Caco-2 (cell line): ENCODE measurements around the gene PRSS27. TPM values are rescaled to one million over a fixed set of nuclear protein-coding genes. Genes with fewer than 3 reads are reported as not detected.

ENCODE experiments used
- BruUV-seq: library from RNA; stranded (reverse); fragments of 400-500 nt; replicated peaks from 2 replicates; lab custom pipeline; 2021; lab: Mats Ljungman, UMichigan
- CTCF ChIA-PET: fragments of 300-600 bp; sonication (Branson Sonifier 250); formaldehyde crosslinking; loops from one replicate; lab custom pipeline; 2022; ENCODE audit warnings: antibody characterized with exemption; lab: Charles Lee
- POLR2A ChIA-PET: fragments of 300-600 bp; sonication (Branson Sonifier 250); formaldehyde crosslinking; loops from one replicate; lab custom pipeline; 2022; ENCODE audit warnings: antibody characterized with exemption; lab: Charles Lee
- DNase-seq, 2 experiments: peaks; one replicate each; pipeline versions ENCODE4 v3.0.0 to v3.0.0-alpha.2; 2020 to 2022
- H3K27me3 ChIP-seq: replicated peaks from 2 replicates; pipeline ENCODE4 v1.6.0; 2011; ENCODE audit warnings: low read length; ENCODE audit not compliant: control insufficient read depth, insufficient read depth
- H3K36me3 ChIP-seq: 2 replicates; pipeline ENCODE4 v1.5.1; 2011; ENCODE audit warnings: low read length; ENCODE audit not compliant: control insufficient read depth, insufficient read depth
- H3K4me1 ChIP-seq: fragments of 250-450 bp; sonication (Bioruptor Pico); 2 replicates; pipeline ENCODE4 v1.5.1; 2020; ENCODE audit warnings: mild to moderate bottlenecking
- H3K4me3 ChIP-seq: 2 replicates; pipeline ENCODE4 v1.5.1; 2011; ENCODE audit warnings: low read depth, mild to moderate bottlenecking, control low read depth, low read length
- H3K9me3 ChIP-seq: fragments of 250-450 bp; sonication (Bioruptor Pico); 2 replicates; pipeline ENCODE4 v1.5.1; 2020; ENCODE audit warnings: mild to moderate bottlenecking, moderate library complexity
- H3K27ac Mint-ChIP-seq: one replicate; pipeline ENCODE4 v1.8.0; 2022; ENCODE audit warnings: mixed read lengths; ENCODE audit not compliant: unreplicated experiment
- H3K27me3 Mint-ChIP-seq: one replicate; pipeline ENCODE4 v1.8.0; 2022; ENCODE audit warnings: mixed read lengths; ENCODE audit not compliant: insufficient read depth, unreplicated experiment
- H3K36me3 Mint-ChIP-seq: one replicate; pipeline ENCODE4 v1.8.0; 2022; ENCODE audit warnings: mild to moderate bottlenecking, mixed read lengths; ENCODE audit not compliant: insufficient read depth, unreplicated experiment
- H3K4me1 Mint-ChIP-seq: one replicate; pipeline ENCODE4 v1.8.0; 2022; ENCODE audit warnings: low read depth, mixed read lengths; ENCODE audit not compliant: unreplicated experiment
- H3K4me3 Mint-ChIP-seq: one replicate; pipeline ENCODE4 v1.8.0; 2022; ENCODE audit warnings: mild to moderate bottlenecking, moderate library complexity, mixed read lengths; ENCODE audit not compliant: unreplicated experiment
- H3K9me3 Mint-ChIP-seq: one replicate; pipeline ENCODE4 v1.8.0; 2022; ENCODE audit warnings: mixed read lengths; ENCODE audit not compliant: unreplicated experiment
- CTCF ChIP-seq, 2 experiments: fragments of 200-600 bp in 1 of 2; IDR thresholded peaks; 1 replicate in 1 of 2; 2 replicates in 1 of 2; pipeline versions ENCODE4 v1.5.1 to v1.8.0; 2011 to 2022; ENCODE audit warnings: antibody characterized with exemption in 1 of 2, control low read depth in 1 of 2, inconsistent platforms in 1 of 2, low read depth in 1 of 2, low read length in 1 of 2, mild to moderate bottlenecking in 1 of 2, moderate library complexity in 1 of 2; ENCODE audit not compliant: insufficient read depth in 1 of 2, severe bottlenecking in 1 of 2, unreplicated experiment in 1 of 2
- intact Hi-C: fragments of 100-400 bp; cut with micrococcal nuclease; formaldehyde crosslinking; loops from one replicate; pipeline ENCODE4 v1.10.0; 2022; ENCODE audit not compliant: unreplicated experiment
- total RNA-seq: library from RNA; stranded (reverse); gene quantifications from 2 replicates; pipeline ENCODE4 v1.2.3, GENCODE V29; 2022

PRSS27 gene
- total RNA-seq, 1 experiment from 2014 or later, result 1.1 TPM

DNA sequence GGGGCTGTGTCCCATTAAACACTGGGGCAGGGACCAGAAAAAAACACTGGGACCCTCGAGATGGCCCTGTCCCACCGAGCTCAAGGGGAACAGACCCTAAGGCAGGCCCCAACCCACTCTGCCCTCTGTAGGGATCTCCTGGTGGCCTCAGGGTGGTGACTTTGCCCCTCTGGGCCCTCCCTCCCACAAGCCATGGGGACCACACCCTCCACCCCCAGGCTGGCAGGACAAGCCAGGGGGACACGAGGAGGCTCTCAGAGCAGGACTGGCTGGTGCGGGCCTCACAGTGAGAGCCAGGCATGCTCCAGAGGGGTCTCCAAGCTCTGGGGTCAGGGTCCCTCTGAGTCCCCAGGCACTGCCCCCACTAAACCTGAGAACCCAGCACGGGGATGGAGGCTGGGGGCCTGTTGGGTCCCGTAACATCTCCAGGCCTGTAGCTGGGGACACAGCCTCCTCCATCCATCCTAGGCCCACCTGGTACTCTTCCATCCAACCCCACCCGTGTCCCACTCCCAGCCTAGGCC lies 17.9 kb upstream of the PRSS27 start:
- BruUV-seq, result no TSS peak
- no peaks in the 10 kb centered on the region for H3K4me1 ChIP-seq
- H3K4me3 ChIP-seq, result no peak overlapping the region
- CTCF ChIA-PET, result interaction anchor here (0.6 kb wide), 1 partner anchor 22 kb away, joined by 3 read pairs; no protein-coding TSS in a partner anchor
- Mint-ChIP-seq H3K27me3 (no peaks in the 10 kb centered on the region), H3K9me3 (no peaks in the 10 kb centered on the region), H3K36me3 (no peaks in the 10 kb centered on the region), H3K4me1 (no peaks in the 10 kb centered on the region), H3K27ac (no peak overlapping the region), H3K4me3 (no peak overlapping the region)
- TF ChIP-seq CTCF (IDR thresholded peaks at IDR 0.05; ENCODE audit: insufficient read depth in 1 of 2, low read depth in 1 of 2, low read length in 1 of 2, severe bottlenecking in 1 of 2, unreplicated experiment in 1 of 2), result no peak
- DNase-seq, result no peak
- no peaks in the 10 kb centered on the region for H3K36me3 ChIP-seq
- no peaks in the 10 kb centered on the region for H3K9me3 ChIP-seq
- intact Hi-C loops, result no loop called here
- POLR2A ChIA-PET, result interaction anchor here (1.7 kb wide), 1 partner anchor 14 kb away, joined by 5 read pairs; the partner anchor contains the start of gene SRRM2
- H3K27me3 ChIP-seq, result no peaks in the 10 kb centered on the region

DNA sequence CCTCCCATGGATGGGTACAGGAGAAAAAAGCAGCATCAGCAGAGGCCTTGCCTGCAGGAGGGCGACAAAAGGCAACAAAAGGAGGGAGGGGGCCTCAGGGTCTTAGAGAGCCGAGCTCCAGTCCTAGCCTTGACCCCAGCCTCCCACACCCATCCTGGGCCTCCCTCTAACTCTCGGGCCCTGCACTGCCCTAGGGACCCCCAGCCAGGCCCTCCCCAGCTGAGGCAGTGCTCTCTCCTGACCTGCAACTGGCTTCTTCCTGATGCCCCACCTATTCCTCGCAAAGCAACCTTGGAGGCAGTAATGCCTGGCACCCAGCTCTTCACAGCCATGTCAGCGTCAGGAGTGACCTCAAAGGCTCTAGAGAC lies 17.2 kb upstream of the PRSS27 start:
- no peaks in the 10 kb centered on the region for H3K4me1 Mint-ChIP-seq
- CTCF ChIA-PET, result no interaction called here
- TF ChIP-seq CTCF (IDR thresholded peaks at IDR 0.05; ENCODE audit: insufficient read depth in 1 of 2, low read depth in 1 of 2, low read length in 1 of 2, severe bottlenecking in 1 of 2, unreplicated experiment in 1 of 2), result no peak
- H3K27ac Mint-ChIP-seq, result no peak overlapping the region
- intact Hi-C loops, result no loop called here
- H3K27me3 ChIP-seq, result no peaks in the 10 kb centered on the region
- H3K4me1 ChIP-seq, result no peaks in the 10 kb centered on the region
- H3K27me3 Mint-ChIP-seq, result no peaks in the 10 kb centered on the region
- DNase-seq, result no peak
- no peaks in the 10 kb centered on the region for H3K36me3 Mint-ChIP-seq
- no peaks in the 10 kb centered on the region for H3K36me3 ChIP-seq
- H3K4me3 Mint-ChIP-seq, result no peak overlapping the region
- no TSS peak for BruUV-seq
- POLR2A ChIA-PET, result no interaction called here
- no peaks in the 10 kb centered on the region for H3K9me3 ChIP-seq
- H3K4me3 ChIP-seq, result no peak overlapping the region
- H3K9me3 Mint-ChIP-seq, result no peaks in the 10 kb centered on the region

GRCh38 chr16:2736476-2737237 lies 16.6 kb upstream of the PRSS27 start:
- Histone ChIP-seq H3K9me3 (no peaks in the 10 kb centered on the region), H3K4me1 (0 out of 2 replicates have a peak, but pooled peaks cover 4% of the 10 kb centered on the region), H3K36me3 (no peaks in the 10 kb centered on the region), H3K27me3 (no peaks in the 10 kb centered on the region), H3K4me3 (no peak overlapping the region)
- DNase-seq, result no peak
- CTCF ChIA-PET, result no interaction called here
- intact Hi-C loops, result no loop called here
- no peak for TF ChIP-seq CTCF (IDR thresholded peaks at IDR 0.05; ENCODE audit: insufficient read depth in 1 of 2, low read depth in 1 of 2, low read length in 1 of 2, severe bottlenecking in 1 of 2, unreplicated experiment in 1 of 2)
- H3K9me3 Mint-ChIP-seq, result no peaks in the 10 kb centered on the region
- POLR2A ChIA-PET, result no interaction called here
- no peaks in the 10 kb centered on the region for H3K27me3 Mint-ChIP-seq
- no TSS peak for BruUV-seq
- H3K4me1 Mint-ChIP-seq, result no peaks in the 10 kb centered on the region
- H3K36me3 Mint-ChIP-seq, result no peaks in the 10 kb centered on the region
- no peak overlapping the region for H3K27ac Mint-ChIP-seq
- H3K4me3 Mint-ChIP-seq, result no peak overlapping the region
